Measurements from ENCODE around the gene PPP3R2. TPM values are rescaled to one million over a fixed set of nuclear protein-coding genes. Genes with fewer than 3 reads are reported as not detected.

Gene PPP3R2
- not detected in 2 replicates for total RNA-seq (2014; rRNA removed; shearing (Covaris generic))
- not detected in 2 replicates for total RNA-seq (2022)
- Bru-seq, nascent RNA, result not detected
- BruChase-seq, experiment 1, labeled RNA remaining after a 6-hour chase, result not detected
- BruChase-seq, experiment 2, labeled RNA remaining after a 2-hour chase, result not detected
- long read RNA-seq, result 0 reads

GRCh38 chr9:101594796-101595195, at the start of gene PPP3R2:
TSS of gene PPP3R2 (minus strand) at chr9:101594969. CDS start at chr9:101594921, 48 bp downstream.
- no TSS peak for BruUV-seq (replicated peaks)
- Histone ChIP-seq H3K4me2 (ENCODE audit: low read length) (no peak within 1 kb of the TSS), H3K9me2 (ENCODE audit: insufficient read depth, low read length) (no peaks in the 10 kb centered on the region), H3K27ac (ENCODE audit: low read depth, low read length, poor library complexity, severe bottlenecking) (no peak within 1 kb of the TSS), H3K79me2 (ENCODE audit: insufficient read depth, low read depth, low read length) (no peaks in the 10 kb centered on the region), H4K20me1 (ENCODE audit: insufficient read depth, low read length) (no peaks in the 10 kb centered on the region), H2AFZ (ENCODE audit: low read length) (no peak within 1 kb of the TSS), H3K4me3 (ENCODE audit: low read depth, low read length, poor library complexity, severe bottlenecking) (no peak within 1 kb of the TSS), H3K4me1 (ENCODE audit: insufficient read depth, low read length, poor library complexity, severe bottlenecking) (no peaks in the 10 kb centered on the region), H3K9me3 (ENCODE audit: low read length) (no peaks in the 10 kb centered on the region), H3K36me3 (ENCODE audit: insufficient read depth, low read length) (no peaks in the 10 kb centered on the region)
- CTCF ChIA-PET (ENCODE audit: unreplicated experiment), result no interaction called here
- intact Hi-C loops (cut with micrococcal nuclease; ENCODE audit: unreplicated experiment), result no loop called here
- TF ChIP-seq CTCF (conservative IDR thresholded peaks at IDR 0.05; ENCODE audit: low read length), result no peak
- TF ChIP-seq EZH2phosphoT487 (IDR thresholded peaks at IDR 0.05; ENCODE audit: borderline replicate concordance, low read depth, low read length), result no peak
- POLR2A ChIA-PET, result no interaction called here
- no peak for DNase-seq (ENCODE audit: low spot score)

GRCh38 chr9:101639785-101640665, 45.3 kb upstream of the PPP3R2 start:
- H3K4me1 ChIP-seq (ENCODE audit: insufficient read depth, low read length, poor library complexity, severe bottlenecking), result no peaks in the 10 kb centered on the region
- H3K27ac ChIP-seq (ENCODE audit: low read depth, low read length, poor library complexity, severe bottlenecking), result no peak overlapping the region
- H3K79me2 ChIP-seq (ENCODE audit: insufficient read depth, low read depth, low read length), result no peaks in the 10 kb centered on the region
- no peak overlapping the region for H3K4me2 ChIP-seq (ENCODE audit: low read length)
- no peaks in the 10 kb centered on the region for H3K9me3 ChIP-seq (ENCODE audit: low read length)
- TF ChIP-seq CTCF (conservative IDR thresholded peaks at IDR 0.05; ENCODE audit: low read length) (no peak), EZH2phosphoT487 (IDR thresholded peaks at IDR 0.05; ENCODE audit: borderline replicate concordance, low read depth, low read length) (no peak)
- no peaks in the 10 kb centered on the region for H3K9me2 ChIP-seq (ENCODE audit: insufficient read depth, low read length)
- no TSS peak for BruUV-seq (replicated peaks)
- DNase-seq (ENCODE audit: low spot score), result no peak
- H3K4me3 ChIP-seq (ENCODE audit: low read depth, low read length, poor library complexity, severe bottlenecking), result no peak overlapping the region
- POLR2A ChIA-PET, result no interaction called here
- no peaks in the 10 kb centered on the region for H4K20me1 ChIP-seq (ENCODE audit: insufficient read depth, low read length)
- CTCF ChIA-PET (ENCODE audit: unreplicated experiment), result no interaction called here
- no peak overlapping the region for H2AFZ ChIP-seq (ENCODE audit: low read length)
- H3K36me3 ChIP-seq (ENCODE audit: insufficient read depth, low read length), result no peaks in the 10 kb centered on the region
- intact Hi-C loops (cut with micrococcal nuclease; ENCODE audit: unreplicated experiment), result no loop called here

GRCh38 chr9:101639311-101639710, 44.5 kb upstream of the PPP3R2 start:
- H3K4me3 ChIP-seq (ENCODE audit: low read depth, low read length, poor library complexity, severe bottlenecking), result no peak overlapping the region
- DNase-seq (ENCODE audit: low spot score), result no peak

More at GRCh38 chr9:101639311-101639710, 44.5 kb upstream of the PPP3R2 start:
- ChIA-PET POLR2A (no interaction called here), CTCF (ENCODE audit: unreplicated experiment) (no interaction called here)
- Histone ChIP-seq H3K27ac (ENCODE audit: low read depth, low read length, poor library complexity, severe bottlenecking) (no peak overlapping the region), H3K4me2 (ENCODE audit: low read length) (no peak overlapping the region), H3K9me2 (ENCODE audit: insufficient read depth, low read length) (no peaks in the 10 kb centered on the region), H3K79me2 (ENCODE audit: insufficient read depth, low read depth, low read length) (no peaks in the 10 kb centered on the region), H4K20me1 (ENCODE audit: insufficient read depth, low read length) (no peaks in the 10 kb centered on the region), H3K36me3 (ENCODE audit: insufficient read depth, low read length) (no peaks in the 10 kb centered on the region), H3K4me1 (ENCODE audit: insufficient read depth, low read length, poor library complexity, severe bottlenecking) (no peaks in the 10 kb centered on the region), H3K9me3 (ENCODE audit: low read length) (no peaks in the 10 kb centered on the region), H2AFZ (ENCODE audit: low read length) (no peak overlapping the region)
- BruUV-seq (replicated peaks), result no TSS peak
- intact Hi-C loops (cut with micrococcal nuclease; ENCODE audit: unreplicated experiment), result no loop called here
- TF ChIP-seq CTCF (conservative IDR thresholded peaks at IDR 0.05; ENCODE audit: low read length), result no peak
- no peak for TF ChIP-seq EZH2phosphoT487 (IDR thresholded peaks at IDR 0.05; ENCODE audit: borderline replicate concordance, low read depth, low read length)
